KOPT-K1 (cell line): ENCODE data around the gene COL9A1.
"Not testable (repeated sequence)": the region's sequence is repeated elsewhere in the genome, so short reads cannot be mapped to it uniquely, and the experiment has no call there.

Source experiments
- H3K27ac ChIP-seq: fragments of 200-600 bp; sonication (generic); 2 replicates; pipeline ENCODE4 v1.5.1; 2016; ENCODE audit warnings: antibody characterized with exemption, mild to moderate bottlenecking, low read depth, low read length; ENCODE audit not compliant: poor library complexity, severe bottlenecking
- H3K36me3 ChIP-seq: fragments of 200-600 bp; sonication (generic); 2 replicates; pipeline ENCODE4 v1.5.1; 2017; ENCODE audit warnings: antibody characterized with exemption, mild to moderate bottlenecking, low read length, moderate library complexity; ENCODE audit not compliant: insufficient read depth
- H3K9me3 ChIP-seq: fragments of 200-600 bp; sonication (generic); 2 replicates; pipeline ENCODE4 v1.5.1; 2017; ENCODE audit warnings: antibody characterized with exemption, low read length, mild to moderate bottlenecking; ENCODE audit not compliant: insufficient read depth, poor library complexity, severe bottlenecking

COL9A1 gene

GRCh38 chr6:70303034-70303525 is at the start of gene COL9A1:
TSS of gene COL9A1 (minus strand) at chr6:70303084. CDS start at chr6:70302924, 160 bp downstream.
- Histone ChIP-seq H3K9me3 (no peaks in the 10 kb centered on the region), H3K36me3 (no peaks in the 10 kb centered on the region), H3K27ac (no peak within 1 kb of the TSS)

- Histone ChIP-seq H3K36me3 (no peaks in the 10 kb centered on the region), H3K27ac (no peak overlapping the region), H3K9me3 (no peaks in the 10 kb centered on the region)
Measured at GRCh38 chr6:70351461-70351860, 48.6 kb upstream of the COL9A1 start.

GRCh38 chr6:70345619-70346018 is 42.7 kb upstream of the COL9A1 start:
- Histone ChIP-seq H3K27ac (no peak overlapping the region), H3K9me3 (no peaks in the 10 kb centered on the region), H3K36me3 (no peaks in the 10 kb centered on the region)

- Histone ChIP-seq H3K36me3 (no peaks in the 10 kb centered on the region), H3K9me3 (no peaks in the 10 kb centered on the region), H3K27ac (no peak overlapping the region)
Measured at GRCh38 chr6:70343313-70343712, 40.4 kb upstream of the COL9A1 start.

- not testable (repeated sequence) for H3K27ac ChIP-seq, H3K9me3 ChIP-seq, H3K36me3 ChIP-seq
Measured at GRCh38 chr6:70339810-70340209, 36.9 kb upstream of the COL9A1 start.

GRCh38 chr6:70338775-70339174 is 35.9 kb upstream of the COL9A1 start:
- no peaks in the 10 kb centered on the region for H3K36me3 ChIP-seq
- no peak overlapping the region for H3K27ac ChIP-seq
- H3K9me3 ChIP-seq: no peaks in the 10 kb centered on the region

- H3K27ac ChIP-seq: no peak overlapping the region
- H3K9me3 ChIP-seq: no peaks in the 10 kb centered on the region
- H3K36me3 ChIP-seq: no peaks in the 10 kb centered on the region
Measured at GRCh38 chr6:70337743-70338105, 34.8 kb upstream of the COL9A1 start.

GRCh38 chr6:70336996-70337742 is 34.3 kb upstream of the COL9A1 start:
- Histone ChIP-seq H3K36me3 (no peaks in the 10 kb centered on the region), H3K9me3 (no peaks in the 10 kb centered on the region), H3K27ac (no peak overlapping the region)

- H3K9me3 ChIP-seq: no peaks in the 10 kb centered on the region
- H3K27ac ChIP-seq: no peak overlapping the region
- H3K36me3 ChIP-seq: no peaks in the 10 kb centered on the region
Measured at GRCh38 chr6:70327036-70327435, 24.2 kb upstream of the COL9A1 start.

GRCh38 chr6:70325009-70325408 is 22.1 kb upstream of the COL9A1 start:
- Histone ChIP-seq H3K36me3 (no peaks in the 10 kb centered on the region), H3K9me3 (no peaks in the 10 kb centered on the region), H3K27ac (no peak overlapping the region)

- H3K36me3 ChIP-seq, H3K9me3 ChIP-seq, H3K27ac ChIP-seq: not testable (repeated sequence)
Measured at GRCh38 chr6:70317799-70318198, 14.9 kb upstream of the COL9A1 start.

GRCh38 chr6:70315079-70315751 is 12.3 kb upstream of the COL9A1 start:
- Histone ChIP-seq H3K36me3 (no peaks in the 10 kb centered on the region), H3K27ac (no peak overlapping the region), H3K9me3 (no peaks in the 10 kb centered on the region)

GRCh38 chr6:70314296-70314695 is 11.4 kb upstream of the COL9A1 start:
- no peaks in the 10 kb centered on the region for H3K36me3 ChIP-seq
- H3K27ac ChIP-seq: no peak overlapping the region

GRCh38 chr6:70312165-70312745 is 9.4 kb upstream of the COL9A1 start:
- Histone ChIP-seq H3K27ac (no peak overlapping the region), H3K36me3 (no peaks in the 10 kb centered on the region), H3K9me3 (no peaks in the 10 kb centered on the region)

More at GRCh38 chr6:70314296-70314695, 11.4 kb upstream of the COL9A1 start:
- no peaks in the 10 kb centered on the region for H3K9me3 ChIP-seq

- Histone ChIP-seq H3K27ac (no peak overlapping the region), H3K9me3 (no peaks in the 10 kb centered on the region), H3K36me3 (no peaks in the 10 kb centered on the region)
Measured at GRCh38 chr6:70310063-70310694, 7.3 kb upstream of the COL9A1 start.
